SK-N-MC (cell line): ENCODE data around the gene ACOX3.

Source experiments
- EZH2 ChIP-seq: fragments of 200-600 bp; sonication (generic); IDR thresholded peaks from one replicate; pipeline ENCODE4 v1.6.1; 2017; ENCODE audit warnings: antibody characterized with exemption
- FOXP2 ChIP-seq: optimal IDR thresholded peaks from 2 replicates; pipeline ENCODE3; 2011; ENCODE audit warnings: mild to moderate bottlenecking, moderate library complexity; ENCODE audit not compliant: insufficient read depth; ENCODE audit errors: extremely low read length, control extremely low read depth

GRCh38 chr4:8422327-8422726 lies 18.2 kb downstream of the ACOX3 start:
- no peak for TF ChIP-seq FOXP2
- no peak for TF ChIP-seq EZH2
